Aorta (tissue), 5 donors: ENCODE results near the gene SCUBE3. TPM values are rescaled to one million over a fixed set of nuclear protein-coding genes. Genes with fewer than 3 reads are reported as not detected.

Experiments
- ATAC-seq: fragments of 200-7000 bp; cut with Tn5 transposase; one replicate; pipeline ENCODE4 v1.9.1; 2022; ENCODE audit warnings: moderate library complexity; ENCODE audit not compliant: low FRiP score
- DNase-seq, 2 donors: peaks; one replicate each; pipeline ENCODE4 v3.0.0-alpha.2; 2020
- H3K27ac ChIP-seq, 2 donors: one replicate each; pipeline ENCODE4 v1.5.1; 2013; ENCODE audit warnings: low read length in 2 of 2, mild to moderate bottlenecking in 2 of 2, moderate library complexity in 2 of 2, control low read depth in 1 of 2, inconsistent platforms in 1 of 2, low read depth in 1 of 2
- H3K27me3 ChIP-seq, 2 donors: one replicate each; pipeline ENCODE4 v1.6.1; 2013; ENCODE audit warnings: control low read depth in 1 of 2, low read length in 1 of 2, mild to moderate bottlenecking in 1 of 2, moderate library complexity in 1 of 2; ENCODE audit not compliant: insufficient read depth in 2 of 2, control insufficient read depth in 1 of 2
- H3K36me3 ChIP-seq, 2 donors: one replicate each; pipeline ENCODE4 v1.6.1; 2013; ENCODE audit warnings: control low read depth in 1 of 2, low read length in 1 of 2, mild to moderate bottlenecking in 1 of 2; ENCODE audit not compliant: insufficient read depth in 2 of 2, control insufficient read depth in 1 of 2
- H3K4me1 ChIP-seq, 2 donors: one replicate each; pipeline ENCODE4 v1.6.1; 2013; ENCODE audit warnings: low read length in 2 of 2, control low read depth in 1 of 2, mild to moderate bottlenecking in 1 of 2, moderate library complexity in 1 of 2; ENCODE audit not compliant: insufficient read depth in 2 of 2, control insufficient read depth in 1 of 2
- H3K4me3 ChIP-seq, 2 donors: one replicate each; pipeline ENCODE4 v1.5.1; 2013; ENCODE audit warnings: low read length in 2 of 2, control low read depth in 1 of 2, mild to moderate bottlenecking in 1 of 2
- H3K9me3 ChIP-seq: one replicate; pipeline ENCODE4 v1.6.1; 2013; ENCODE audit warnings: mild to moderate bottlenecking, low read length; ENCODE audit not compliant: control insufficient read depth
- WGBS, 2 donors: extraction: QIAGEN DNeasy Blood & Tissue Kit; methylation state at CpG; one replicate each; pipeline ENCODE4 v1.1.7; 2013; 5-methylcytosine and 5-hydroxymethylcytosine counted together
- intact Hi-C, 2 donors: fragments of 100-400 bp; cut with DNase I; formaldehyde crosslinking; loops; one replicate each; pipeline versions ENCODE4 v1.14.2 to v1.15.0; 2022
- polyA plus RNA-seq, 2 donors: library from polyadenylated mRNA; stranded (reverse); fragments of 200-250 nt; gene quantifications; one replicate each; pipeline ENCODE4 v1.2.3, GENCODE V29; 2013
- total RNA-seq, 2 donors: library from RNA; stranded (reverse); fragmentation: NEBNext Ultra II Directional; extraction: Animal tissue kit (Norgen Biotek cat#: 25700); gene quantifications; one replicate each; pipeline ENCODE4 v1.2.1, GENCODE V29; 2021
- donor health status: healthy with polysubstance abuse.
- donor health status: Bipolar disorder and iron deficiency.
- donor health status: DM: no; HTN: no; CAD: no.
- donor health status: DM: no; HTN: no; CAD: no.
- donor health status: DM: yes; HTN: yes; CAD: no.

SCUBE3 gene
- total and polyA plus RNA-seq, 4 donors: 9.1 to 63.6 (median 54.3) TPM

GRCh38 chr6:35258858-35259193 lies 45.1 kb downstream of the SCUBE3 start:
- H3K27me3 ChIP-seq: no peaks in the 10 kb centered on the region
- WGBS, 2 donors: 0 to 1% methylated on average over 20 of the region's 20 CpGs
- peak overlapping the region; percentile 77 to 84 for H3K4me3 ChIP-seq
- intact Hi-C loops: no loop called here
- ATAC-seq (peak; percentile 39), DNase-seq (no peak)
- H3K27ac ChIP-seq: peak overlapping the region in 1 of 2 donors; percentile 81
- no peaks in the 10 kb centered on the region for H3K36me3 ChIP-seq
- H3K9me3 ChIP-seq: no peaks in the 10 kb centered on the region
- H3K4me1 ChIP-seq: no peaks in the 10 kb centered on the region

- Histone ChIP-seq H3K36me3 (no peaks in the 10 kb centered on the region), H3K27ac (peak within 1 kb of the TSS; percentile 80 to 81), H3K27me3 (no peaks in the 10 kb centered on the region), H3K4me3 (peak within 1 kb of the TSS; percentile 77 to 84), H3K4me1 (no peaks in the 10 kb centered on the region), H3K9me3 (no peaks in the 10 kb centered on the region)
- intact Hi-C loops: no loop called here
- DNase-seq: peak; percentile 99
- WGBS, 2 donors: 0 to 1% methylated on average over 67 to 82 of the region's 82 CpGs
- ATAC-seq: peak; percentile 98
These were observed 45.6 kb downstream of the SCUBE3 start, which contains the start of gene ZNF76 for GRCh38 chr6:35259194-35259947. Gene ZNF76, plus strand, starts transcription at chr6:35259735. Its CDS starts 21,417 bp downstream, at chr6:35281152.

GRCh38 chr6:35259948-35260590 lies 46.3 kb downstream of the SCUBE3 start:
- 4 to 5% methylated on average over 11 to 23 of the region's 23 CpGs for WGBS, 2 donors
- peak; percentile 68 for ATAC-seq
- no peaks in the 10 kb centered on the region for H3K4me1 ChIP-seq

GRCh38 chr6:35260591-35261570 lies 47.1 kb downstream of the SCUBE3 start:
- Histone ChIP-seq H3K4me1 (no peaks in the 10 kb centered on the region), H3K36me3 (no peaks in the 10 kb centered on the region), H3K9me3 (no peaks in the 10 kb centered on the region), H3K4me3 (peak overlapping the region in 1 of 2 donors; percentile 59), H3K27me3 (no peaks in the 10 kb centered on the region), H3K27ac (peak overlapping the region; percentile 55 to 80)
- intact Hi-C loops: no loop called here
- DNase-seq (no peak), ATAC-seq (no peak)
- WGBS, 2 donors: 79% methylated on average over 6 of the region's 6 CpGs

More at GRCh38 chr6:35259948-35260590, 46.3 kb downstream of the SCUBE3 start:
- peak overlapping the region; percentile 59 to 61 for H3K4me3 ChIP-seq
- no peaks in the 10 kb centered on the region for H3K36me3 ChIP-seq
- no peaks in the 10 kb centered on the region for H3K27me3 ChIP-seq
- H3K27ac ChIP-seq: peak overlapping the region; percentile 73 to 80
- no peaks in the 10 kb centered on the region for H3K9me3 ChIP-seq
- DNase-seq: peak; percentile 82 to 91
- intact Hi-C loops: no loop called here

GRCh38 chr6:35262596-35262995 lies 48.8 kb downstream of the SCUBE3 start:
- H3K4me1 ChIP-seq: no peaks in the 10 kb centered on the region

GRCh38 chr6:35264550-35265274 lies 51.0 kb downstream of the SCUBE3 start:
- ATAC-seq: no peak
- Histone ChIP-seq H3K4me1 (no peaks in the 10 kb centered on the region), H3K36me3 (no peaks in the 10 kb centered on the region)

More at GRCh38 chr6:35262596-35262995, 48.8 kb downstream of the SCUBE3 start:
- no peak for DNase-seq
- H3K36me3 ChIP-seq: no peaks in the 10 kb centered on the region
- ATAC-seq: no peak
- no peaks in the 10 kb centered on the region for H3K27me3 ChIP-seq
- no peak overlapping the region for H3K4me3 ChIP-seq
- no peak overlapping the region for H3K27ac ChIP-seq
- WGBS, 2 donors: 35 to 41% methylated on average over 2 of the region's 2 CpGs
- H3K9me3 ChIP-seq: no peaks in the 10 kb centered on the region
- intact Hi-C loops: no loop called here

GRCh38 chr6:35265523-35265922 lies 51.8 kb downstream of the SCUBE3 start:
- intact Hi-C loops: no loop called here
- no peak for DNase-seq
- Histone ChIP-seq H3K27me3 (no peaks in the 10 kb centered on the region), H3K27ac (no peak overlapping the region), H3K4me1 (no peaks in the 10 kb centered on the region), H3K36me3 (no peaks in the 10 kb centered on the region), H3K9me3 (no peaks in the 10 kb centered on the region), H3K4me3 (no peak overlapping the region)
- WGBS, 2 donors: 93 to 98% methylated on average over 2 of the region's 2 CpGs
- no peak for ATAC-seq

More at GRCh38 chr6:35264550-35265274, 51.0 kb downstream of the SCUBE3 start:
- Histone ChIP-seq H3K27ac (no peak overlapping the region), H3K27me3 (no peaks in the 10 kb centered on the region), H3K9me3 (no peaks in the 10 kb centered on the region), H3K4me3 (no peak overlapping the region)
- DNase-seq: no peak
- intact Hi-C loops: no loop called here

GRCh38 chr6:35267446-35267845 lies 53.7 kb downstream of the SCUBE3 start:
- Histone ChIP-seq H3K36me3 (no peaks in the 10 kb centered on the region), H3K9me3 (no peaks in the 10 kb centered on the region), H3K4me3 (no peak overlapping the region), H3K27ac (no peak overlapping the region), H3K4me1 (no peaks in the 10 kb centered on the region), H3K27me3 (no peaks in the 10 kb centered on the region)
- intact Hi-C loops: no loop called here
- WGBS, 2 donors: 88 to 94% methylated on average over 8 of the region's 8 CpGs
- DNase-seq: no peak
- ATAC-seq: no peak
